Suppressor macrophage treated with lipopolysaccharide for 4 hours (primary cell): ENCODE results near the gene ADAT3.
"Not testable (repeated sequence)": the region's sequence is repeated elsewhere in the genome, so short reads cannot be mapped to it uniquely, and the experiment has no call there.

Experiments
- DNase-seq: peaks from one replicate; pipeline ENCODE4 v3.0.0-alpha.2; 2020

ADAT3 gene

DNA sequence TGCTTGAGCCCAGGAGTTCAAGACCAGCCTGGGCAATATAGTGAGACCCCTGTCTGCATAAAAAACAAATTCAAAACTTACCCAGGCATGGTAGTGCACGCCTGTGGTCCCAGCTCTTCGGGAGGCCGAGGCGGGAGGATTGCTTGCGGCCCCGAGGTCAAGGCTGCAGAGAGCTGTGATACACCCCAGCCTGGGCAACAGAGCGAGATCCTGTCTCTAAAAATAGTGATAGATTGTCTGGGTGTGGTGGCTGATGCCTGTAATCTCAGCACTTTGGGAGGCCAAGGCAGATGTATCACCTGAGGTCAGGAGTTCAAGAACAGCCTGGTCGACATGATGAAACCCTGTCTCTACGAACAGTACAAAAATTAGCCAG, 37.9 kb upstream of the ADAT3 start:
- no peak for DNase-seq

DNA sequence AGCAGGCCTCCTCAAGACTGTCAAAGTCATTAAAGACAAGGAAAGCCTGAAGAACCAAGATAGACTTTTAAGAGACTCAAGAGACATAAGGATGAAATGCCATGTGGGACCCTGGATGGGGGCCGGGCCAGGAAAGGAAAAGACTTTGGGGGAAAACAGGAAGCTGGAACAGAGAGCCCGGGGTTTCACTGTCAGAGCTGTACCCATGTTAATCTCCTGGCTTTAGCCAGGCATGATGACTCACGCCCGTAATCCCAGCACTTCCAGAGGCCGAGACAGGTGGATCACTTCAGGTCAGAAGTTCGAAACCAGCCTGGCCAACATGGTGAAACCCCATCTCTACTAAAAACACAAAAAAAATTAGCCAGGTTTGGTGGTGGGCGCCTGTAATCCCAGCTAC, 36.2 kb upstream of the ADAT3 start:
- DNase-seq, result no peak

DNA sequence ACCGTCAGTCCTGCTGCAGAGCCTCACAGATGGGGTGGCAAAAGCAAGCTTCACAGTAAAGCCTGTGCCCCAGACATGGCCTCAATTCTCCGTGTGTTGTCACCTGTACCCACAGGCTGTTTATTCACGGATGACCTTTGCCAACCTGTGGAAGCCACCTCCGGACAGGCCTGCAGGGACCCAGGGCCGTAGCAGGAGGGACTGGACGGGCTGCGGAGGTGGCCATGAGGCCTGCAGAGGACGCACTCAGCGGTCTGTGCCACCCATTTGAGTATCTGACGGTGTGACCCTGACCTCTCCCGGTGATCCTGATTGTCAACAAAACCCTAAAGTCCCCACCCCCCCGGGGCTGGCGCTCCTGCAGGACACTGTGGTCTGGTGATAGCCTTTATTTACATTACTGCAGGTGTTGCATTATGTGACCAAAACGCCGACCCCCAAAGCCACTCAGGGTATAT, 34.0 kb upstream of the ADAT3 start:
- DNase-seq, result no peak

DNA sequence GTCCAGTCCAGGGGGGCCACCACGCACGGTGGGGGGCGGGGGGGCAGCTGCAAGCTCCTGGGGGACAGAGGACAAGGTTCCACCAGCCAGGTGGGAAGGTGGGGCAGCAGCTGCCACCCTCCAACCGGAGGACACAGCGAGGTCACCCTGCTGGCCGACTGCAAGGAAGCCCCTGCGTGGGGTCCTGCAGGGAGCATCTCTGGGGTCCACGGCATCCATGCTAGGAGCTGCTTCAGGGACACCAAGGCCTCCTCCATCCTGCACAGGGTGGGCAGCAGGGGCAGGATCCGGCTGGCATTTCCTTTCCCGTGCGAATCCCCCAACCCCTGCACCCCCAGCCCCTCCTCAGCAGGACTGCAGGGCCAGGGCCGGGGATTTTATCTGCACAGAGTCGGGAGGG, 33.6 kb upstream of the ADAT3 start:
- no peak for DNase-seq

DNA sequence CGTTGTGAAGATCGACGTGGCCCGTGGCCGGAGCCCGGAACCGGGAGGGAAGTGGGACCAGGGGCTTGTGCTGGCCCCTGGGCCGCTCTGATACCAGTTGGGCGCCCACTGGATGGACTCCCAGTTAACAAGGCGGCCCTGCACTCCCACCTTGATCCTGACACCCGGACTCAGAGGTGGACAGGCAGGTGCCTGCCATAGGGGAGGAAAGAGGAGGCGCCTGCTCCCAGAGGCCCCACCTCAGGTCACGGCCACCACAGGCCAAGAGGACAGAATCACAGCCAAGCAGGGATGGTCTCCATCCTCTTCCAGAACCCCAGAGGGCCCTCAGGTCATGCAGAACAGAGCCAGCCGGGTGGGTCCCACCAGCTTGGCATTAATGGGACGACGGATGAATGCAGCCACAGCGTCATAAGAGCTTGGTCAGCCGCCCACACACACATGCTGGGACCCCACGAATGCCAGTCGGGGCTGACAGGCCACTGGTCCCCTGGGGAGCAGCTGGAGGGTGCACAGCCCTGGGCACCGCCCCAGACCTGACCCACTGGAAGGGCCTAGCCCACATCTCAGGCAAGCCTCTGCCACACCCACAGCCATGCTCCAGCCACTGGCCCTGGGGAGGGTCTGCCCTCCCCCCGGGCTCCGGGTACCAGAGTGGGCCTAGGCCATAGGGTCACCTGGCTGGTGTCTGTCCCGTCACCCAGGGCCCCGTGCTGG, 32.2 kb upstream of the ADAT3 start:
- no peak for DNase-seq

DNA sequence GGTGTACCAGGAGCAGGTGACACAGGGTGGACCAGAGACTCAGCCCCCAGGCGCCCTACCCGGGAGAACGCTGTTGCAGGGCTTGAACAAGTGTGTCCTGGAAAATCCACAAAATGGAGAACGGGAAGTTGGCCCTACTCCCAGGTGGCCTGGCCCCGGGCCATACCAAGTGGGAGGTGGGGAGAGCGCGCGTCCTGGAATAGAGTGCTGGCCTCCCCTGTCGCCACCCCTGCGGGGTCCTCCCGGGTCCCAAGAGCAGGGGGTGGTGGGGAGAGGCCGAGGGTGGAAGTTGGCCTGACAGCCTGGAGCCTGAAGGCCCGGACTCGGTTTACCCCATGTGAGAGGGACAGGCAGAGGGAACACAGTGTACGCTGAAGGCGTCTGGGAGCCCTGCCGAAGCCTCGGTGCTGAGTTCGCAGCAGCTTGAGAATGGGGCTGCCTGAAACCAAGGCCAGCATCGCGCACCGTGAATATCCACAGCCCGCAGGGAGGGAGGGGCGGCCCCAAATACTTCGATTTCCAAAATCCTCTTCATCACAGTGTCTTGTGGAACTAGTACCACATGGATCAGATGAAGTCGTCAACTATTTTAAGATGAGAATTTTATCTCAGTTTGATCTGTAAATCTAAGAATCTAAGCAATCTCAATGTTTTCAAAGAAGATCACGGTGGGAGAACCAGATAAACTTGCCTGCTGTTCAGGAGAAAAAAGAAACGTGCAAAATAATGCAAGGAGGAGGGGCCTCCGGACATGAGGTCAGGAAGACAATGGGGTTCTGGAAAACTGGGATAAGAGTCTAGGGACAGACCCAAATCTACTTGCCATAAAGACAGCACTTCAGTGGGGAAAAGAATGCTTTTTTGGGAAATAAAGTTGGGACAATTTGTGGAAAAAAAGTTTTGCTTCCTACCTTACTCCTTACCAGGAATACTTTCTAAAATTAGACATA, 31.4 kb upstream of the ADAT3 start:
- DNase-seq, result no peak

DNA sequence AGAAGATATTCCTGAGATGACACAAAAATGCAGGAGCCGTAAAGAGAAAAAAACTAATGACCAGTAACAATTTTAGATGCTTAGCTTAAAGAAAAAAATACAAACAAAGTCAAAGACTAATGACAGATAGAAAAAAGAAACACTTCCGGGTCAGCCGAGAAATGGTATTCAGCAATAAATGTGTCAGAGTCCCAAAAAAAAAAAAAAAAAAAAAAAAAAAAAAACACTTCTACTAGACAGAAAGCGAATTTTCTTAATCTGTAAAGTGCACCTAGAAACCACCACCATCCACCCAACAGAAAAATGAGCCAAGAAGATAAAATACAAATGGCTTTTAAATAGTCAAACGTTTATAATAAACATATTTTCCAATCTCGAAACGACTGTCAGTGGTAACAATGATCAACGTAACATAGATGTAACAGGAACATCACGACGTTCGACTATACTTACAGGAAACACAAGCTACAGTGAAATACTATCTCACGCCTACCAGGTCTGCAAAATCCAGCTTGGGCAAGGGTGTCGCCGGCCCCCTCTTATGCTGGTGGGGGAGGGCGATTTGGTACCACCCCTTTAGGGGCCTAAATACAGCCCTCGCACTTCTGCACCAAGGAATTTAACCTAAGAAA, 30.5 kb upstream of the ADAT3 start:
- DNase-seq, result peak; percentile 48

DNA sequence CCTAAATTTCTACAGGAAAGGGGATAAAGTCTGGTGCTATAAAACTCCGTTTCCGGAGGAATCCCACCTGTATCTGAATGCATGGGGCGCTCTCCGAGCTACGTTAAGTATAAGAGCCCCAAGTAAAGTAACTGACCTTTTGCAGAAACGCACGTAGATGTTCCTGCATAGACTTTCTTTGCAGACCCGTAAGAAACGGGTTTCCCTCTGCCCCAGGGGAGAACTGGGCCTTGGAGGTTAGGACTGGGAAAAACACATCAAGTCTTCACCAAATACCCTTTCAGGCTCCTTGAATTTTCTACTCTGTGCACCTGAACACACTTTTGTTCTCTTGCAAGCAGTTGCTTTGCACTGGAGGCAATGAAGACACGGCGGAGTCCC, 29.9 kb upstream of the ADAT3 start:
- DNase-seq, result not testable (repeated sequence)

DNA sequence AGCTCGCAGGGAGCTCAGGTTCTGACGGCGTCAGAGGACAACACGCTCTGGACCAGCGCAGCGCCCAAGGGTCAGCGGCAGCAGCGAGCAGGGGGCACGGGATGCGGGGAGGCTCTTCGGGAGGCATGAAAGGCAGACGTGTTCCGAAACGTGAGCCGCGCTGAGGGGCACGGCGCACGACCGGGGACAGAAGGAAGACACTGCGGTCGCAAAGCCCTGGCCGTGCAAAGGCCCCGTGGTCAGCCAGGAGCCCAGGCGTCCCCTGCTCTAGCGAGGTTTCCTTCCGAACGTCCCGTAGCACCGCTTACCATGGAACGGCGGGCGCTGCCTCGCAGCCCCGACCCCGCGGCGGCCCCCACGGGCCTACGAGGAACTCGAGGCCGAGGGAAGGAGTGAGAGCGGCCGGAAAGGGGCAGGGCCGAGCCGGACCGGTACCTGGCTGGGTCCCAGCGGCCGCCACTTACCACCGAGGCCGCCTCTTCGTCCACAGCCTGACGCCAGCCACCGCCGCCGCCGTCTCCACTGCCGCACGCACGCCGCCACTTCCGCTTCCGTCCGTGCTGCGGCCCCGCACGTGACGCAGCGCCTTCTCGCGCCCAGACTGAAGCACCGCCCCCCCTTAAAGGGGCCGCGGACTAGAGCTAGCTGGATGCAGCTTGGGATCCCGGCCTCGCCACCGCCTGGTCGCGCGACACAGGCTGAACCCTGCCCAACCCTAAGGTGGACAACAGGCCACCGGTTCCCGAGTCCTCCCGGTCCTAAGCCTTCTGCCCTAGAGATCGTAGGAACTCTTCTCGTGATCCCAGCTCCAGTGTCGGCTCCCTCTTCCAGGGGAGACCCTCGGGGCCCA, 29.3 kb upstream of the ADAT3 start:
- peak; percentile 96 for DNase-seq

DNA sequence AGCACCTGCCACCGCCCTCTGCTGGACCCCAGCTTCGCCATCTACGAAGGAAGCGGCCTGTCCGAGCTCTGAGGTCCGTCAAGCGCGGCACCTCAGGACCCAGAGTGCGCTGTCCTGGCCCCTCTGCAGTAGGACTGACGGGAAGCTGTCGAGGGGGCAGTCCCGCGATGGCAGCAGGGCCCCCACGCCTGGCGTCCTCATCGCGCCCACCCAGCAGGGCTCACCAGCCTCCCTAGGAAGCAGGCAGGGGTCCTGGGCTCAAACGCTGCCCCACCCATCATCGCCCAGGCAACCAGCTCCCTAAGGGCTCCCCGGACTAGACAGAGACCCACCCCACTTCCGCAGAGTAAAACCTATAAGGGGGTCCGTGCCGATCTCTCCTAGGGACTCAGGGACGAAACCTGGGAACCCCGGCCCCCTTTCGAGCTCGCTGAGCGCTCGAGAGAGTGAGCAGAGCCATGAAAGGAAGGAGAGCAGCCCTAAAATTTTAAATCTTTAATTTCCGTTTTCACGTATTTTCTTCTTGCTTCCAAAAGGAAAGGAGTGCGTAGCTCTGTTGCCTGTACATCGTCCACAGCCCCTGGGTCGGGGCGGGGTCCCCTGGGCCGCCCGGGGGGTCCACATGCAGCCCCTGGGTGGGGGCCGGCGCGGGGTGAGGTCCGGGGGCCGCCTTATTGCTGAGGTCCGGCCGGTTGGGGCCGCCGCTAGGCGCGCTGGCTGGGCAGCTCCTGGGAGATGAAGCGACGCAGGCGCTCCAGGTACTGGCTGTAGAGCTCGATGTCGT, 28.5 kb upstream of the ADAT3 start:
- not testable (repeated sequence) for DNase-seq

DNA sequence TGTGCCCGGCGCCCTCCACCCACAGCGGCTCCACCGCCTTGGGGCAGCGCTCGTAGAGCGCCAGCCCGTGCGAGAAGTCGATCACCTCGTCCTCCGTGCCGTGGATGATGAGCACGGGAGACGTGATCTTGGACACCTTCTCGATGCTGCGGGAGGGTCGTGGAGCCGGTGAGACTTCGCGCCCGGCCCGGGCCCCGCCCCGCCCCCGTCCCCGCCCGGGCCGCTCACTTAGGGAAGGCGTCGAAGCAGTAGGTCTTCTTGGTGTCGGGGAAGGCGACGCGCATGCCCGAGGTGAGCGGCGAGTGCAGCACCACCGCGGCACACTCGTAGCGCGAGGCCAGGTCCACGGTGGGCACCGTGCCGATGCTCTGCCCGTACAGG, 27.9 kb upstream of the ADAT3 start:
- DNase-seq, result not testable (repeated sequence)

DNA sequence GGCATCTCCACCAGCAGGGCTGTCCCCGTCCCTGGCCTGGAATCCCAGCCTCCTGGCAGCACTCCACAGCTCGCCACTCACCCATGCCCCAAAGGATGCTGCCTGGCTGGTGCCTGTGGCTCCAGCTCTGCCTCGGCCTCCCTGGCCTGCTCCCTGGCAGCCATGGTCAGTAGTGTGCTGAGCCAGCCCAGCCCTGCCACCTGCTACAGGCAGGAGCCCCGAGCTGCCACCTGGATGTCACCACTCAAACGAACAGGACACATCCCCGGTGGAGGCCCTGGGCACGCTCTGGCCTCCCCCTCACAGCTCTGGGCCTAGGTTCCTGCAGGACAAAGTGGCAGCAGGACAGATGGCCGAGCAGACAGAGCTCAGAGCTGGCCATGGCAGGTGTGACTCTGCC, 26.6 kb upstream of the ADAT3 start:
- not testable (repeated sequence) for DNase-seq

DNA sequence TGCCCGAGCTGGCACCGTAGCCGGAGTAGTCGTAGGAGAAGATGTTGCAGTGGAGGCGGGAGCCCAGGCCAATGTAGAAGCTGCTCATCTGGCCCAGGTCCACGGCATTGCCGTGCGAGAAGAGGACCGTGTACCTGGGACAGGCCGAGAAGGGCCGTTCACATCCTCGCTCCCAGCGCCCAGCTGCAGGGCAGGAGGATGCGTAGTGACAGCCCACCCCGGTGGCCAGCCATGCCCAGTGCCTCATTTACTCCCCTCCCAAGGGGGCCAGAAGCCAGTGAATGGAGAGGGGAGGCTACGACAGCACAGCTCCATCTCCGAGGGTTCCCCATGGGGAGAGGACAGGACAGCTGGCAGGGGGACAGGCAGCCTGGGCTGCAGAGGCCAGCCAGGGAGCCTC, 25.2 kb upstream of the ADAT3 start:
- DNase-seq, result not testable (repeated sequence)

DNA sequence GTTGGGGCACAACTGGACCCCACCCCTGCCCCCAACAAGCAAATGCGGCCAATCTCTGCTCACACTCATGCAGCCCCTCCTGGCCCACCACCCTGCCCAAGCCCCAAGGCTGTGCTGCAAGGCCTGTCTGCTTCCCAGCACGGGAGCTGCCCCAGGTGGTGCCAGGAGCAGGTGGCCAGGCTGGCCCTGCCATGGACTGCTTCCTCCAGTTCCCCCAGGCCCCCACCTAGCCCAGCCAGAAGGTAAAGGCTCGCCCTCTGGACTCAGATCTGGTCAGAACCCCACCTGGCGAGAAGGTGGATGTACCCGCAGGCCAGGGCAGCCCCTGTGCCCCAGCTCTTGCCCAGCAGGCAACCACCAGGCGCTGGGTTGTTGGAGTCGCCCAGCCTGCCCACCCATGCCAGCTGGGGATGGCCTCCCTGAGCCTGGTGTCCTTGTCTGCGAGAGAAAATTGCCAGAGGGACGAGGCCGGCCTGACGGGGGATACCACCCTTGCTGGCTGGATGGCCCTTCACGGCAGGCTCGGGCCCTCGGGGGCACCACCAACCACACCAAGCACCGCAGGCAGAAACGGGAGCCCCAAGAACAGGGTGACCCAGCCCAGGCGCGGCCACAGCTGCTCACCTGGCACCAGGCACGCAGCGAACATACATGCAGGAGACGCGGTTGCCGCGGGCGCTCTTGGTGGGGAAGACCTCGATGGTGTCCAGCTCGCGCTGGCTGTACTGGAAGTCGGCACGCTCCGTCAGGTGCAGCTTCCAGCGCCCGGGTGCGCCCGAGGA, 24.4 kb upstream of the ADAT3 start:
- DNase-seq, result no peak

DNA sequence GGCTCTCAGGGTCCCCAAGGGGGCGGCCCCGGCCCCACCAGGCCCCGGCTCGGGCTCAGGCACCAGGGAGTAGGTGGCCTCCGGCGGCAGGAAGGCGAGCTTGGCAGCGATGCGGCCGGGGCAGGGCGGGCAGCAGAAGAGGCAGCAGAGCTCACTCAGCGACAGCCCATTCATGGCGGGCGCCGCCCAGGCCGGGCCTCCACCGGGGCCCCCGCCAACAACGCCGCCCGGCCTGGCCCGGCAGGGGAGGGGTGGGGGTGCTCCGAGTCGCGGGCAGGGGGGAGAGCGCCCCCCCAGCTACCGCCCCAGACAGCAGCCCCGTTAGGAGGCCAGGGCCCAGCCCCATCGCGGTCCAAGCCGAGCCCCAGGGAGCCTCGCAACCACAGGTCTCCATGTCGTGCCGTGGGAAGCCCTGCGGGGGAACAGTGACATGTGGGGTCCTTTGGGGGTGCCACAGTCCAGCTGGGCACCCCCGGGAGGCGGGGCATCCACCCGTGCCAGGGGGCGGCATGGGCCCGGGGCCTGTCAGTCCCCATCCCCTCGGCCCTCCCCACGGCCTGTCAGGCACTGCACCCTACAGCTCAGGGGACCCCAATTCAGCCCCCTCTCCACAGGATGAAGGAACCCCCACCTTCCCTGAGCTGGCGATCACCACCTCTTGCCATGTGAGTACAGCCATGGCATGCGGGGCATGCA, 23.7 kb upstream of the ADAT3 start:
- not testable (repeated sequence) for DNase-seq

DNA sequence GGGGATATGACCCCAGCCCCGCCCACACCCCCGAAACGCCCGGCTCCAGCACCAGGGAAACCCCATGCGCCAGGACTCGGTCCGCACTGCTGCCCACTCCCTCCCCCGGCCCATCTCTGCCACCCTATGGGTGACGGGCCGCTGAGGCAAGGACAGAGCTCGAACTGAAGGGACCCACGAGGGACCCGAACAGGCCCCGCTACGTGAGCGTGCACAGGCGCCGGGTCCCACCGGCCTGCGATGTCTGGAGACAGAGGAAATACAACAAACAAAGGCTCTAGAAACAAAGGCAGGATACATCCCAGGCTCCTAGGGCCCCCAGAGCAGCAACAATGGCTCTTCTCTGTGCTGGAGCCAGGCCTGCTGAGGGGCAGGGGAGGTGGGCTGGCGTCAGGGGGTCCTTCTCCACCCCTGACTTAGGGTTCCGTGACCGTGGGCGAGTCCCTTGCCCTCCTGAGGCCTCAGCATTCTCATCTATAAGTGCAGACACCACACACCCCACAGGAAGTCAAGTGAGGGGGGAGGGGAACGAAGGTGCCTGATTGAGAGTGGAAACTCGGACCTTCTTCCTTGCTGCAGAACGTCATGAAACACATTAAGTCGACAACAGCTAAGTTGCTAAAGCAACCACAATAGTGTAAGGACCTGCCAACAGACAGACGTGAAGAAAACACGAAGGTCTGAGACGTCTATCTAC, 23.0 kb upstream of the ADAT3 start:
- DNase-seq, result no peak

DNA sequence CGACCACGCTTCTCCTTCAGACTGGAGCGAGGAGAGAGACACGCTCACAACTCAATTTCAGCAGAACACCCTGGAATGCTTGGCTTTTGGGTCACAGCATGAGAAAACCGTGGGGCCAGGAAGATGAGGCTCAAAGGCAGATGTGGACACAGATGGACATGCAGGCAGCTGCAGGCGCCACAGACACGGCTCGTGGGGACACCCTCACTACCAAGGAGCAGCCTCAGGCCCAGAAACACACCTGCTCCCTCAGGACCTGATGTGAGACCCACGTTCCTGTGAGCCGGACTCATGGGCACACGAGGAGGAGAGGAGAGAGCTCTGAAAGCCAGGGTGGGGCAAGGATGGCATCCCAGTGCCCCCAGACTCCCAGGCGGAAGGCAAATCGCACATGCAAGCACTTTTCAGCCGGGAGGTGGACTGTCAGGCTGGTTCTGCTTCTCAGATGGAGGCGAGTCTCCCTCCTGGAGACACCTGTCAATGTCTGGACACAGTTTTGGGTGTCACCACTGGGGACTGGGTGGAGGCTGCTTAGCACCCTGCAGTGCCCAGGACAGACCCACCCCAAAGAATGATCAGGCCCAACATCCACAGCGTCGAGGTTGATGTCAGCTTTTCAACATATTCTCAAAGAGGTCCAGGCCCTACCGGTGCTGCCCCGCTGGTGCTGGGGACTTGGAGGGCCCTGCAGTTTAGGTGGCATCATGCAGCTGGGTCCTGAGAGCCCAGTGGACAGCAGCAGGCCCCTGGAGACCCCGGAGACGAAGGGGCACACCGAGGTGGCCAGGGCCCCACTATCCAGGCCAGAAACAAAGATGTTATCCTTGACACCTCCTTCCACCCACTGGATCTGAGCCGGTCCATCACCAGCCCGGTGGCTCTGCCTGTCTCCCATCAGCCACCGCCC, 22.2 kb upstream of the ADAT3 start:
- DNase-seq, result no peak

DNA sequence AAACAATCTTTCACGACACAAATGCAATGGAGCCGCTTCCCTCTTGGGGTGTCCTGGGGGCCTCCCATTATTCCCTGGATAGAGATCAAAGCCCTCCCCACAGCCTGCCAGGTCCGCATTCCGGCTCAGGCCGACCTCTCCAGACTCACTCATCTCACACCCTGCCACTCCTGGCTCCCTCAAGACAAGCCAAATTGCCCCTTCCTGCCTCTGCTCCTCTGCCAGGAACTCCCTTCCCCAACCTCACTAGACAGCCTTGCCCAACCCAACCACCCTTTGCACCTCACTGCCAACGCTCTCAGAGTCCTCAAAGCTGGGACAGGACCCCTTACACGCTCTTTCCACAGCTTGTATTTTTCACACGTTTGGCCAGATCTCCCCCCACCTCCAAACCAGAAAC, 21.4 kb upstream of the ADAT3 start:
- no peak for DNase-seq

DNA sequence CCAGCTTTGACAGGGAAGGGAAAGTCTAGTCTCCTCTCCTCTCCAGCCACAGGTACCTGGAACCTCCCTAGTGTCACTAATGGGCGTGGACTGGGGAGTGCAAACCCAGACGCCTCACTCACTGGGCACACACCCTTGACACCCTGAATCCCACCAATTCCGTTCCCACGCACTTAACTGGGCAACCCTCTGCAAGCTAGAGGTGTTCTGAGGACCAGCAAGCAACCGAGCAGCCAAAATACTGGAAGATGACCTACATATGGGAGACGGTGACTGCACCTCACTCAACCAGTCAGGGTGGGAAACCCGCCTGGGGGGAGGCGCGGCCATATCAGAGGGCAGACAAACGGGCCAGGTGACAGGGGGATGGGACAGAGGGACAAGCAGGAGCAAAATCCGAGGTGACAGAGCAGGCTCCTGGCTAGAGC, 20.9 kb upstream of the ADAT3 start:
- DNase-seq, result no peak
